DMS53 (cell line): ENCODE results near the gene PLA2G12A.

Experiments used
- DNase-seq: peaks from one replicate; lab custom pipeline; 2025; lab: John Stamatoyannopoulos, UW

PLA2G12A gene

DNA sequence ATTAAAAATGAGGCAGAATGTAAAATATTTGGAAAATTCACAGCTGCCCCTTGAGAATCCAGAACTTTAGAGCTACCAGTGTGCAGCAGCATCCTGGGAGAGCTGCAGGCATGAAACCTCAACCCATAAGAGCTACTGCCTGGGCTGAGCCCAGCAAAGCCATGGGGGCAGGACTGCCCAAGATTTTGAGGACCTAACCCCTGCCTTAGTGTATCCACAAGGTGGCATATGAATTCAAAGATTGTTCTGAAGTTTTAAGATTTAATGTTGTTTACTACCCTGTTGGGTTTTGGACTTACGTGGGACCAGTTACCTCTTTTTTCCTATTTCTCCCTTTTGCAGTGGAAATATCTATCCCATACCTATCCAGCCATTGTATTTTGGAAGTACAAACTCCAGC, 53.0 kb downstream of the PLA2G12A start:
- no peak for DNase-seq

DNA sequence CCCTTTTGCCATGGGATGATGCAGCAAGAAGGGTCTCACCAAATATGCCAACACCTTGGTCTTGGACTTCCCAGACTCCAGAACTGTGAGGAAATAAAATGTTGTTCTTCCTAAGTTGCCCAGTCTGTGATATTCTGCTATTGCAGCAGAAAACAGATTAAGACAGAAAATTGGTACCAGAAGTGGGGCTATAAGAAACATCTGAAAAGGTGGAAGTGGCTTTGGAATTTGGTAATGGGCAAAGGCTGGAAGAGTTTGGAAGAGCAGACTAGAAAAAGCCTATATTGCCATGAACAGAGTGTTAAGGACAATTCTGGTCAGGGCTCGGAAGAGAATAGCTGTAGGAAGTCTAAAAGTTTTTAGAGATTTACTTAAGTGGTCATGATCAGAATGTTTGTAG, 54.0 kb downstream of the PLA2G12A start:
- DNase-seq = no peak

DNA sequence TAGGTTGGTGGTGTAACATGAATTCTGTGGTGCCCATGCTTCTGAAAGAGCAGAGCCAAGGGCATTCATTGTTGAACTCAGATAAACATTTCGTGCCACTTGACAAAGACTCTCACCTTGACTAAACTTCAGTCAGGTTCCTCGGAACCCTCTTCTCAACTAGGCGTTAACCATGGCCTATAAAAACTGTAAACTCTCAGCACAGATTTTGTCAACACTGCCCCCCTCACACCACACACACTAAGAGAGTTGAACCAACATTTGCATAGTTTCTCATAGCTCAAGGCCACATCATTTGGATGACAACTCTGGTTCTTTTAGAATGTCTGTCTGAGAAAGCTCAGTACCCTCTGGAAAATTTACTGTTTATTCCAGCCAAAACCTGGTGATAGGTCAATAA, 54.7 kb downstream of the PLA2G12A start:
- no peak for DNase-seq

DNA sequence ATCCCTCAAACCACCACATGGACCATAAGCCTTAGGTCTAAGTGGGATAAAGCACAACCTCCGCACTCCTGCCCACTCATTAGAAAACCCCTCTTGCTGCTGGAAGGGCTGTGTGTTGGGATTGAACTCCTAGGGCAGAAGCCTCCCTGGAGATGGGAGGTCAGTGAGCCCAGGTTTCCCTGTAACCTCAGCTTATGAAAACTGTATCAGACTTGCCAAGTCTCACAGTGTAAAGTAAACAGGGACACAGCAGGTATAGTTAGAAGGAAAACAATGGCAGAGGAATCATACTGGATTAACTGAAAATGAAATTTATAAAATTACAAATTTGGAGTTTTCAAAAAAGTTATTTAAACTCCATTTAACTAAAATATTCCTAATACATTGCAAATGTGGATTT, 56.6 kb downstream of the PLA2G12A start:
- DNase-seq = no peak

DNA sequence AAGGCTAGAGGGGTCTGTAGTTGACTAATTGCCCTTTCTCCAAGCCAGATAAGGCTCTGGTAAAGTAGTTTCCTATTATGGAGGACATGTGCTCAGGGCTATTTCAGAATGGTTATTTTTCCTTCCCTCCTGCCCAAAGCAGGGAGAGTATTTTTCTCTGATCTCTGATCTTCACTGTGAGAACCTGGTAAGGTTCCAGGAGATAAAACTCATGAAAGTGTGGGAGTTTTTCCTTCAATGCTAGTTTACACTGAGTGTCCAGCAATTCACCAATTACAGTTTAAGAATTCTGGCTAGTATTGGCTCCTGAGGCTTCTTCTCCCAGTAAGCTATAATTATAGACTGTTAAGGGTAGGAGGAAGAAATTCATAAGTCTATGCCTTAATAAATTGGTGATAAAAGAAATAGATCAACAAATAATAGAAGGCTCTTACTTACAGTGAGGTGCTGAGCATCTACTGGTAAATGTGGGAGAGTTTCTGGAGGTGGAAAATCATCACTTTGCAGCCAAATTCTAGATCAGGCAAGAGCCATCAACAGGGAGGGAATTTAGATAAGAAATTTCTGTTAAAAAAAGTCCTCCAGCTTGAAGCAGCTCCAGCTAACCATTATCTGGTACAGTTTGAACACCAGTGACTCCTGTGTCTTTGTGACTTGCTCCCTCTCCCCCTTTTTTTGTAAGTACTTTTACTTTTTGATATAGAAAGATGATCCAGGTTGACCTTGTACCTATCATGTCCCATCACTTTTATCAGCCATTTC, 57.5 kb downstream of the PLA2G12A start:
- DNase-seq = no peak

DNA sequence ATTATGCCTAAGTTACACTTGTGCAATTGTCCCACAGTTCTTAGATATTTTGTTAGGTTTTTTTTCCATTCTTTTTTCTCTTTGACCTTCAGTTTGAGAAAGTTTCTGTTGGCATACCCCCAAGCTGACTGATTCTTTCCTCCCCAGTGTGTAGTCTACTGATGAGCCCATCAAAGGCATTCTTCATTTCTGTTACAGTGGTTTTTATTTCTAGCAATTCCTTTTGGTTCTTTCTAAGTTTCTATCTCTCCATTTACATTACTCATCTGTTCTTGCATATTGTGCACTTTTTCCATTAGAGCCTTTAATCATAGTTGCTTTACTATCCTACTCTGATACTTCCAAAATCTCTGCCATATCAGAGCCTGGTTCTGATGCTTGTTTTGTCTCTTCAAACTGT, 58.5 kb downstream of the PLA2G12A start:
- no peak for DNase-seq

DNA sequence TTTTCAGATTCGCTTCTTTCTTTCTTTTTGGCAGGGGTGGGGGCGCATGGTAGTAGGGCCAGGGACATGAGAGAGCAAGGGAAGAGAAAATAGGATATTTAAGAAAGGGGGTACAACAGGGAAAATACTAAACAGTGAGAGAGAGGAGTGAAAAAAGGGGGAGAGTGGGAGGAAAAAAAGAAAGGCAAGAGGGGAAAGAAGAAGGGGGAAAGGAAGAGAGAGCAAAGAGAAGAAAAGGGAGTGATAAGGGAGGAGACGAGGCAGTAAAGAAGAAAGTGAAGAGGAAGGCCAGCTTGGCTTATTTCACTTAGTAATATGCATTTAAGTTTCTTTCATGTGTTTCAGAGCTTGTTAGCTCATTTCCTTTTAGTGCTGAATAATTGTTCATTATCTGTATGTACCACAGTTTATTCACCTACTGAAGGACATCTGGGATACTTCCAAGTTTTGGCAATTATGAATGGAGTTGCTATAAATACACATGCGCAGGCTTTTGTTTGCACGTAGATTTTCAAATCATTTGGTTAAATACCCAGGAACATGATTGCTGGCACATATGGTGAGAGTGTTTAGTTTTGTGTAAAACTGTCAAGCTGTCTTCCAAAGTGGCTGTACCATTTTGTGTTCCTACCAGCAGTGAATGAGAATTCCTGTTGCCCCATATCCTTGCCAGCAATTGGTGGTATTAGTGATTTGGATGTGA, 63.9 kb downstream of the PLA2G12A start:
- no peak for DNase-seq

DNA sequence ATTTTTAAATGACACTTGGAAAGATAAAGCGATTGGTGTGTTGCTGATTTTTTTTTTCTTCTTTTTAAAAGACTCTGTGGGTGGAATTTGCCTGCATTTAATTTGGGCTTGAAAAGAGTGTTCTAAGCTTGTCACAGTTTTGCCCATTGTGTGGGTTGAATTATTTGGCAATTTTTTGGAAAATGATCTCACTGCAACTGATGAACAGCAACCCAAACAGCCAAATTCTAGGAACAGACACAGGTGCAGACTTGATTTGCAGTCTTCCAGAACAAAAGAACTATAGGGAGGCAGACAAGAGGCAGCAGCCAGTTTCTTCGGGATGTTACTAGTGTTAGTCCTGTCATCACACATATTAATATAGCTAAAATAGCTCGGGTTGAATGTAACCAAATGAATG, 67.1 kb downstream of the PLA2G12A start:
- DNase-seq = no peak

DNA sequence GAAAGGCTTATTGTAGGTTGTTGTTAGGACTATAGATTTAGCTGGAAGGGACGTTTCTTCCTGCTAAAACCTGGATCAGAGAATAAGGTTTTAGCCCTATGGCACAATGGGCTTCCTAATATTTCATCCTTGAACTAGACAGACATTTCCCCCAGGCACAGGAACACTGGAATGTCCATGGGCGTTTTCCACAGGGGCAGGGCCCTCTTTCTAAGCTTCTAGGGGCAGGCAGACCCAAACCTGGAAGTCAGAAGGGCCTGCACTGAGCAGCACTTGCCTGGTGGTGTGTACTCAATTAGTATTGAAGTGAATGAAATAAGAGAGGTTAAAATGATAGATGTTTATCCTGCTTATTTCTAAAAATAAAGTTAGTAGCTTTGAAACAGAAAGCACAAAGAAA, 67.8 kb downstream of the PLA2G12A start:
- no peak for DNase-seq
